D341Med (cell line): Measurements from ENCODE around the gene HAO1.
A peak's percentile ranks its signal among the peaks of the same experiment; 100 is the strongest.
"Not testable (repeated sequence)": the region's sequence is repeated elsewhere in the genome, so short reads cannot be mapped to it uniquely, and the experiment has no call there.

Experiments used
- DNase-seq: peaks from one replicate; pipeline ENCODE4 v3.0.0; 2012; ENCODE audit warnings: low spot score

The HAO1 gene

DNA sequence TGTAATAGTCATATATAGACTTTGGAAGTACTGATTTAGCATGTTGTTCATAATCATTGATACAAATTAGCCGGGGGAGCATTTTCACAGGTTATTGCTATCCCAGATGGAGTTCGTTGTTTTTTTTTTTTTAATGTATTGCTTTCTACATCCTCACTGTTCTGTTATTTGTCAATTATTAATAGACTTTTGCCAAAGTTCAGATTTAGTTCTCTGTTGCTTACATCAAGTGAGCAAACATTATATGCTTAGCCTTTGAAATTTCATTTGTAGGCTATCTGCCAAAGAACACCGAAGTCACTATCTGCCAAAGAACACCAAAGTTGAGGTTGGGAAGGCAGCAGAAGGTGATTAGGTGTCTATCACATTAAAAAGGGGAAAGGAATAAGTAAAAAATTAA, at the start of gene HAO1:
Gene HAO1, minus strand, starts transcription at position 118 of the 400 bp plus-strand sequence. Its CDS starts 36 bp downstream, at position 82.
- no peak for DNase-seq

DNA sequence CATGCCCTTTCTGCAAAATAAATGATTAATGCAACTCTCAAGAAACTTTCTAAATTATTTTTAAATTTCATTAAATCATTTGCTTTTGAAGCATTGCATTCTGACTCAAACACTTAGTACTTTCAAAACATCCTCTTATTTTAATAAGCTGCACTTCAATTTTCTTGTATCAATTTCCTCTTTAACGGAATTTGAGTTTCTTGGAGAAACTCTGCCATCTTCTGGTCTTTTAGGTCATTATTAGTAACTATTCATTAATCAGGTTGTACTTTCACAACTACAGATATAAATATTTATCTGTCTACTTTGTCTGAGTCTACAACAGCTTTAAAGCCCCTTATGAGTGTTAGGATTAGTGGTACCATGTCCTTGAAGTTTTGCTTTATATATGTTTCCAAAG, 49.1 kb upstream of the HAO1 start:
- DNase-seq = no peak

DNA sequence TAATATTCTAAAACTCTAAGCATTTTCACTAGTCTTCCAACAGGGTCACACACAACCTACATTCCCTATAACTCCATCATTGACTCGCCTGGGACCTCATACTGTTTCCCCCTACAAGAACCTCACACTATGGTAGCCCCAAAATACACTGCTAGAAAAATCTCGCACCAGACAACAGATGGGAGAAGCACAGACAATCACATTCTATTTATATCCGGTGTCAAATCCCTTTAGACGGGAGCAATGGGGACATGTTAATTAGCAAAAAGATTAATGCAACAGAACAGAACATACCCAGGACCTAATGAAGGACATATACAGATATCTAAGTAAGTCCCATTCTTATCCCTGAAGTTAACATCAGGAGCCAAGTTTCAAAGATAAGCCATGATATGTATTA, 45.7 kb upstream of the HAO1 start:
- DNase-seq = peak; percentile 28

DNA sequence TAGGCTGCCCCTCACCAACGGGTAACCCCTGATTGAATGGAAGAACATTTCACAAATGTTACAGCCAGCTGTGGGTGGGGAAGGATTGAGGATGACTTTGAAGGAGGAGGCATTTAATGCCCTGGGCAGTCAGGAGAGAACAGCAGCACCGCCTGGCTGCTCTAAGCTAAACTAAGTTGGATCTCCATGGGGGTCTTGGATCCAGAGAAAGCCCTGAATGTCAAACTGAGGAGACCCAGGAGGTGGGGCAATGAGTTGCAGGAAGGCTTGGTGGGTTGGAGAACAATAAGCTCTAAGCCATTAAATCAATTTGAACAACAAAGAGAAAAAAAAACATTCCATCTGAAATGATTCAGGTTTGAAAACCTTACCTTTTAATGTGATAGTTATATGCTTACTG, 43.9 kb upstream of the HAO1 start:
- DNase-seq = no peak

DNA sequence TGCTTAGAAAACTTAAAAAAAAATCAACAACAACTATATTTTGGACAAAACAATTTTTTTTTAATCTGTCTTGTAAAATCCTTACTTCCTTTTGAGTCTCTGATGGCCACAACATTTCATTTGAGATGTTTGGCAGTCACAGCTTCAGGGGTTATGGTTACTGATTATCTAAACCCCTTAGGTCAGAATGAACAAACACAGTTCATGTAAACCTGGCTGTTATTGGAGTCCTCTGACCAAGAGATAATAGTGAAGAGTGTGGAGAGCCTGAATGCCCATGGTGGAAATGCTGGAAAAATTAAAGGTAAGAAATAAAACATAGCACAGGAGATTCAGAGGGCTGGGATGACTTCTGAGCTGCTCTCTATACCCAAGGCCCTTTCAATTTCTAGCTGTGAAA, 41.1 kb upstream of the HAO1 start:
- DNase-seq = no peak

DNA sequence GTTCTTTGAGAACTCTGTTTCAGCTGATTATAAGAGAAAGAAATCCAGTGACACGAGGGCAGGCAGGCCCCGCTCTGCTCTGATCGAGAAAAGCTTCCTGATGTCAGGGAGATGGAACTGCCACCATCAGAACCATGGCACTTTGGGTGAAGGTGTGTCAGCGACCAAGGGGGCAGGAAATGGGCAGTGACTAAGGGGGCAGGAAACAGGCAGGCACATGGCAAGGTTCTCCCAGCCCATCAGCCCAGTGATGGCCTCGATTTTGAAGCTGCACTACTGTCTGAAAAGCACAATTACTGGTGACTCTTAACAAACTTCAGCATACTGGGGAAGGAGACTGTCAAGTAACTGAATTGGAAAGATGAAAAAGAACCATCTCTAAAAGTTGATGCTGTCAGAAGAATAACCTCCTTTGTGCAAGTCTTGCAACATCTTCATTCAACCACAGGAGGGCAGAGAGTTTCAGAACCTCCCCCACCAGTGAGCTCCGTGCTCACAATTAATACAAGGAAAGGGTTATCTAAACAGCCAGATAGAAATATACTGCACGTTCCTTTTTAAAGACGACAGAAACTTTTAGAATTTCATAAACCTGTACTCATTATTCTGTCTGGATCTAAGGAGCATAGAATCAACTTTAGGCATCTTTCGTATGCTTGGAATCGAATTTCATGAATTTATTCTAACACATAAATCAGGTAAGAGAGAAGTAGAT, 40.2 kb upstream of the HAO1 start:
- peak; percentile 58 for DNase-seq

DNA sequence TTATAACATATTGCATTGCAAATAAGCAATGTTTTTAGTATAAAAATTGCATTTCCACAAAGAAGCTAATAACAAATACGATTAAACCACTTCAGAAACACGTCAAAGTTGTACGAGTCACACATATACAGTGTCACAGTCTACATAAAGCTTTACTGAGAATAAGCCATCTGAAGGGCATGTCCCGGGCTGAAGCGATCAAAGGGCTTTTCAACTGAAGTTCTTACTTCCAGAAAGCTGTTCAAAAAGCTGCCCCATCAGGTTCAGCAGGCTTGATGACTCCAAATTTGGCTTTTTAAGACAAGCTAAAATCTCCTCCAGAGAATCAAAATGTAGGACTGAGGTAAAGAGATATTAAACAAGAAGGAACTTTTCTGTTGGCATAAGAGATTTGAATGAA, 37.5 kb upstream of the HAO1 start:
- DNase-seq = no peak

DNA sequence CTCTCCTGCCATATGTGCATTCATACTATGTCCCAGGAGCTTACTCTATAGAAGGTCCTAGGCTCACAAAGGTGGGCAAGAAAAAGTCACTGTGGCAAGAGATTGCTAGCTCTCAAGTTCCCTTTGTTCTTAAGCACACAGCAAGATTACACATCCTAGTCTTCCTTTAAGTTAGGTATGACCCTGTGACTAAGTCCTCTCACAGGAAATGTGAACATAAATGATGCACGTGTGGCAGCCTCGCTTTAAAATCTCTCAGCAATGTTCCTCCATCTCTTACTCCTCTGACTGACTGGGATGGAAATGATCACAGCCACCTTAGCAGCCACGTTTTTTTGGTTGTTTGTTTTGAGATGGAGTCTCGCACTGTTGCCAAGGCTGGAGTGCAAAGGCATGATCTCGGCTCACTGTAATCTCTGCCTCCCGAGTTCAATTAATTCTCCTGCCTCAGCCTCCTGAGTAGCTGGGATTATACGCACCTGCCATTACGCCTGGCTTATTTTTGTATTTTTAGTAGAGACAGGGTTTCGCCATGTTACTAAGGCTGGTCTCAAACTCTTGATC, 35.7 kb upstream of the HAO1 start:
- no peak for DNase-seq

DNA sequence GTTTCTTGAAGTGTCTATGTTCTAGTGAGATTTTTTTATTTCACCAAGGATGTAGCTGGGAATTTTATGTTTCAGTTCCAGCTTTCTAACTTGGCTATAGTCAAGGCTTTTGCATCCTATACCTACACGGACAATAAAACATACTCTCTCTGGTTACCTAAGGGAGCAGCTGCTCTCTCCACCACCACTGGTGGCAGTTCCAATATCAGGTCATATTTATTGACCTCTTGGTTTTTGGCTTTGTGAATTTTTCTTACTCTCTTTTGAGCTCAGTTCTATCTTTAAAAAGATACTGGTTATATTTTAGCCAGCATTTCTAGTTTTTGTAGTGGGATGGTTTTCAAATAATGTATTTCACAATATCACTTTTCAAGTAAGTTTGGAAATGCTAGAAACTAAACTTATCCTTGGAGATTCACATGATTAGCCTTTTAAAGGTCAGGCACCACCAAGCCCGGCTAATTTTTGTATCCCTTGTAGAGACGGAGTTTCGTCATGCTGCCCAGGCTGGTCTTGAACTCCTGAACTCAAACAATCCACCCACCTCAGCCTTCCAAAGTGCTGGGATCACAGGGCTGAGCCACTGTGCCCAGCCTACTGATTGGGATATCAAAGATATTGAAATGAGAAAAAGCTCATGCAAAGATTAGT, 34.7 kb upstream of the HAO1 start:
- DNase-seq = no peak

DNA sequence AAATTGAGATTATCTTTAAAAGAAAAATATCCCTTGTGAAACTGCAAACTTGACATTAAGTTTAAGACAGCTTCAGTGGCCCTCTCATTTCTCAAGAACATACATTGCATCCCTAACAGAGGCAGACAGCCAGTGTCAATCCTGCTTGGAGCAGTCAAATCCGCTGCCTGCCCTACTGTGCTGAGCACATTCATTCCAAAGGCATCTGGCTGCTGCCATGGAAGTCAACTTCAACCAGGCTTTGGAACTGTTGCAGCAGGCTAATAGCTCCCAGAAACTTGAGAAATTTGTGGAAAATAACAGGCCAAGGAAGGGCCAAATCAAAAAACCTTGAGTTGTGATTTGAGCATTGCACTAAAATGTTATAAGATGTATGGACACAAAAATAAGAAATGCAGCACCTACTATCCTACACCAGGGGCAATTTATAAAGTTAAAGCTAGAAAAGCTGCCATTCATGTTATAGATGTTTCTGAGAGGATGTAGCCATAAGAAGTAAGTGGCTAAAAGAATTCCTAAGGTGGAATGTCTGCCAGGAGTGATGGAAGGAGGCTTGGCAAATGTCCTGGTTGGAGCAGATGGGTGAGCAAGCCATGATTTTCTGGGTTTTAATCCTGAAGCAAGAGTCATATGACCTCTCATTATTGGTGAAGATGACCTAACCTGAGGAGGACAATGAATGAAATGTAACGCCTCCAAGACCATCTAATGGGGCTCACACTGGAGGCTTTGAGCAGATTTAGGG, 31.4 kb upstream of the HAO1 start:
- DNase-seq = no peak

DNA sequence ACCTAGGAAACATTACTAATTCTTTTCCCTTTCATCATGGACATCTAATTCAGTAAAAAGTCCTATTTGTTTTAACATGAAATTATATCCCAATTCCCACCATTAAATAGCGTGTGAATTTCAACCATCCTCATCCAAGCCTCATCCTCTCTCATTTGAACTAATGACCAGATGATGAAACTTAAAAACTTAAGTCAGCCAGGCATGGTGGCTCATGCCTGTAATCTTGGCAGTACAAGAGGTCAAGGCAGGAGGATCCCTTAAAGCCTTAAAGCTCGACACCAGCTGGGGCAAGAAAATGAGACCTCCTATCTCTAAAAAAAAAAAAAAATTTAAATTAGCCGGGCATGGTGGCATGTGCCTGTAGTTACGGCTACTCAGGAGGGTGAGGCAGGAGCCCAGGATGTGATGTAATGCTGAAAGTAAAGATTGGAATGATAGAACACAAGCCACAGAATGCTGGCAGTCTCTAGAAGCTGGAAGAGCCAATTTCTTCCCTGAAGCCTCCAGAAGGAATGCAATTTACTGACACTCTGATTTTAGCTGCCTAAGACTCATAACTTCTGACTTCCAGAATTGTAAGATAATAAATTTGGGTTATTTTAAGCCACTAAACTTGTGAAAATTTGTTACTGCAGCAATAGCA, 27.1 kb upstream of the HAO1 start:
- no peak for DNase-seq

DNA sequence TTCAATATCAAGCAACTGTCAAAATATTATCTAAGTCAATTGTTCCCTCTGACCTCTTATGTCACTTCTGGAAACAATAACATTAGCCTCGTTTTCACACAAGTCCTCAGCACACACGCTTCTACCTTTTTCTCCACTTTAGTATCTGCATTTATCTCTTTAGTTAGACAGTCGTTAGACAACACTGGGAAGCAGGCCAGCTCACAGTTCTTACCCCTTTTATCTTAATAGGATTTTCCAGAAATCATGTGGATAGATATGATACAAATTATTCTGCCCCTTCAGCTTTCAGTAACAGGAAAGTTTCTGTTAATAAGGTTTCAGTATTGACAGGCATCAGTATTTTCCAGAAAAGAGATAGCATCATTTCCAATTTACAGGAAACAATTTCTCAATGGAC, 25.9 kb upstream of the HAO1 start:
- DNase-seq = no peak

DNA sequence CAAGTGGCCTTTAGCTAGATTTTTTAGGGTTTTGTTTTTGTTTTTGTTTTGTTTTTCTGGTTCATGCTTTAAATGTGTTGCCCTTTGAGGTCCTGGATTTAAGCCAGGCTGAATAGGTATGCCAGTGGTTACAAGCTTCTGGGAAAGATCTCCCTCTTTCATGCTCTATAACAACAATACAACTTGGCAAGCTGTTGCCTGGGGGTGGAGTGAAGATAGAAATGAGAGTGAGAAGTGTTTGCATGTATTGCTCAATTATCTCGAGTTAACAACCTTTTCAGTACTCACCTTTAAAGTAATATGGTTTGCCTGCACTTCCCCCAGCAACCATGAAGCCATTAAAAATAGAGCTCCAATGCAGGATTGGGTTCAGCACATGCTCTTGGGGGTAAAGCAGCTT, 19.2 kb upstream of the HAO1 start:
- DNase-seq = no peak

DNA sequence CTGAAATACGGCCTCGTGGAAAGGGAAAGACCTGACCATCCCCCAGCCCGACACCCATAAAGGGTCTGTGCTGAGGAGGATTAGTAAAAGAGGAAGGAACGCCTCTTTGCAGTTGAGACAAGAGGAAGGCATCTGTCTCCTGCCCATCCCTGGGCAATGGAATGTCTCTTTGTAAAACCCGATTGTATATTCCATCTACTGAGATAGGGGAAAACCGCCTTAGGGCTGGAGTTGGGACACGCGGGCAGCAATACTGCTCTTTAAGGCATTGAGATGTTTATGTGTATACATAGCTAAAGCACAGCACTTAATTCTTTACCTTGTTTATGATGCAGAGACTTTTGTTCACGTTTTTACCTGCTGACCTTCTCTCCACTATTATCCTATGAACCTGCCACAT, 16.3 kb upstream of the HAO1 start:
- not testable (repeated sequence) for DNase-seq

DNA sequence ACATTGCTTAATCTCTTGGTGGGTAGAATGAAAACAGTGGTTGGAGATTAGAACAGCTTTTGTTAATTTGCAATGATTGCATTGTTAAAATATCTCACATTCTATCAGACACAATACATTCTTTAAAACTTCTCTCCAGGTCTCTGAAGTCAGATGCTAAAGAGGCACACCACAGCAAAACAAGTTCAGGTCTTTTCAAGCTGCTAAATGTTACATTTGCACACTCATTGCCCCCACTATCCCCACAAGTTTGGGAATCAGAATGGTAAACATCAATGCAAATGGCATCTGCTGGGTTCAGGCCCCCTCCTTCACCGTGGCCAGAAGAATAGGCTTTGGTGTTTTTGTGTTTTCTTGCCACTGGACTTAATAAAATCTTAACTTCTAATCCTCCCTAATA, 10.1 kb upstream of the HAO1 start:
- DNase-seq = no peak

DNA sequence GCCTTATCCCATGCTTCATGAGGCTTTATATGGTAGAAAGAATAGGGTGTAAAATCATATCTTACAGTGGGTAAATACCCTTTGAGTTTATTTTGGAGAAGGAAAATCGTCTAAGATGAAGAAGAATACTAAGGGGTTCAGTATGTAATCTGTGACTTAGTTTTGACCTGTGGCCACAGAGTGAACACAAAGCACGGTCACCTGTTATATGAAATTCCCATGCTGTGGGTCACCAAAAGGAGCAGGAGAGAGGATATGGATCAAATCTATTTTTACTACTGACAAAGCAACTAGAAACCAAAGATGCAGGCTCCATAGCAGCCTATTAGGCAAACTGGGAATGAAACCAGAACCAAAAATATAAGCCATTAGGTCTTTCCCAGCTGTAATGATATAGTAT, 3.6 kb upstream of the HAO1 start:
- DNase-seq = no peak

DNA sequence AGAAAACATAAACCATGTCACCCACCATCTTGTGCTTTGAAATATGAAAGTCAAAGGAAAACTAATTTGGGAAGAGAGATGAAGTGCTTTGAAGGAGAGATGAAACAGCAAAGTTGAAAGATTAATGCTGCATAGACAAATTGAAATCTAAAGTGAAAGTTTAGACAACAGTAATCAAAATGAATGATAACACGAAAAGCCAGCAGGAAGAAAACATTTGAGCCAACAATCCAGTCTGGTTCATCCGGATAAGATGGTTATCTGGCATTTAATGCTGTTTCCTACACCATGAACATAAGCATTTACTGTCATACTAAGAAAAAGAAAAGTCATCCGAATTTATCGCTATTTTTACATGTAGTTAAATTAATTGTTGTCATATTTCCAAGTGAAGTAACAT, 595 bp downstream of the HAO1 start:
- DNase-seq = no peak

DNA sequence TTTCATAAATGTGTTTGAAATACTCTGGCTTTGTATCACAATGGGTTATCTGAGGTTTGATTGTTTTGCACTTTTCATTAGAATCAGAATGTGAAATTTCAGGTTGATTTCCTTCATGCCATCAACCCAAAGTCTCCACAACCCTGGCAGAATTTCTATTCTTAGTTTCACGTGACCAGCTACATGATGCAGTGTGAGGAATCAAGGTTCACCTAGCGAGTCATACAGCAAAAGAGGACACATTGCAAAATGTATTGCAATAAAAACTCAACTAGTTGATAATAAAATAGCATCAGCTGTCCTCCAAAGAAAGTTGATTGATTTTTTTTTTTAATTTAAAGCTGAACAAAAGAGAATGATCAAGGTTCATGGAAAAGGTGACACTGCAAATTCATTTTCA, 2.2 kb downstream of the HAO1 start:
- no peak for DNase-seq

DNA sequence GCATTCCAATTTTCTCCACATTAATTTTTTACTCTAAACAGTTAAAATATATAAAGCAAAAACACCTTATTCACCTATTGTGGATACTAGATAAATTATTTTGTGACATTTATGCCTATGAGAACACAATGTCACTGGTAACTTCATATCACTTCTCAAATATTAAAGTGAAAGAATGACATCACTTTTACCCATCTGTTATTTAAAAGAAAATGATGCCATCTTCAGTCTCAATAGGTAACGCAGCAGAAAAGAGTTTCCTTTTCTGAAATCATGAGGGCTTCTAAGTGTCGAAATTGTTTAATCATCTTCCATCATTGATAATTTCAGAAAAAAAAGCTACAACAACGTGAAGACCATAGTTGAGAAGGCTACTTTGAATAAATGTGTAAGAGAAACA, 2.9 kb downstream of the HAO1 start:
- DNase-seq = no peak

DNA sequence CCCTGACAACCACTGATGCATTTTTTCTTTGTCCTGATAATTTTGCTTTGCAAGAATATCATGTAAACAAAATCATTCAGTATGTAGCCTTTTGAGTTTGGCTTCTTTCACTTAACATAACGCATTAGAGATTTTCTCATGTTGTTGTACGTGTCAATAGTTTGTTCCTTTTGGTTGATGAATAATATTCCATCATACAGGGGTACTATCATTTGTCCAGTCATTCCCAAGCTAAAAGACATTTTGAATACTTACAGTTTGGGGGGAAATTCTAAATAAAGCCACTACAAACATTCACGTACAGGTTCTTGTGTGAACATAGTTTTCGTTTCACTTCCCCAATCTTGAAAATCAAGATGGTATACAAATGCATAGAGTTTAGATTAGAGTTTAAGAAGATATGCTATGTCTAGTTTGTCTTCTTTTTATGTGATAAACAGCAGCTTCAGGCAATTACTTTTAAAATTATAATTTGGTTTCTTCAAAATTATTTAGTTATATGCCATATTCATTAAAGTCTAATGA, 5.2 kb downstream of the HAO1 start:
- no peak for DNase-seq

DNA sequence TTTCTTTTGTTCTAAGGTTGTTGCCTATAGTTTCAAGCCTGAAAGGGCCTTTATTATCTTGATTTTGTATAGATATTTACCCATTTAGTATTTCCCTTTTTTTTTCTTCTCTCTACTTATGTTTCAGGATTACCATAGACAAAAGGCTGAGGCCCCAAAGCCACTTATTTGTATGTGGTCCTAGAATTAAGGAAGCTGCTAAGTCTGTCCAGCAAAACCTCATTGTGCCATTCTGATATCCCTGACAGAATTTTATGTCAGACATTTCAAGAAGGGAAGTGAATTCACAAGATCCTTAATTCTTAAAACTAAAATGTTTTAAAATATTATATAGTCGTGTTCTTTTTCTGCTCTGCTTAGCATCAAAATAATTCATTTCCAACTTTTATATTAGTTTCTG, 6.9 kb downstream of the HAO1 start:
- DNase-seq = no peak

DNA sequence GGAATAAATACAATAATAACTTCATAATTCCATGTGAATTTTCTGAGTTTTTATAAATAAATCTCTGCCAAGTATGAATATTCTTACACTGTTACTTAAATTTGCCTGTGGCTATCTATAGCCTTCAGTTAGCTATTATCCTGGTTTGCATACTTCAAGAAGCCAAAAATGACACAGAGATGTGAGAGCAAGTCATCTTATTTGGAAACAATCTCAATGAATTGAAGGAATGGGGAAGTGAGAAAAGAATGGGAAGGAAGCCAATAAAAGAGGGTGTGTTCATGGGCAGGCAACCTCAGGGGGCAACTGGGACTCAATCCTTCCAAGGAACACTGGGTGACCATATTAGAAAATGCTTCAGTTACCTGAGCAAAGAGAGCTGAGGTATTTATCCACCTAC, 9.9 kb downstream of the HAO1 start:
- no peak for DNase-seq
